Measurements from ENCODE around the gene ARSB.

The ARSB gene

DNA sequence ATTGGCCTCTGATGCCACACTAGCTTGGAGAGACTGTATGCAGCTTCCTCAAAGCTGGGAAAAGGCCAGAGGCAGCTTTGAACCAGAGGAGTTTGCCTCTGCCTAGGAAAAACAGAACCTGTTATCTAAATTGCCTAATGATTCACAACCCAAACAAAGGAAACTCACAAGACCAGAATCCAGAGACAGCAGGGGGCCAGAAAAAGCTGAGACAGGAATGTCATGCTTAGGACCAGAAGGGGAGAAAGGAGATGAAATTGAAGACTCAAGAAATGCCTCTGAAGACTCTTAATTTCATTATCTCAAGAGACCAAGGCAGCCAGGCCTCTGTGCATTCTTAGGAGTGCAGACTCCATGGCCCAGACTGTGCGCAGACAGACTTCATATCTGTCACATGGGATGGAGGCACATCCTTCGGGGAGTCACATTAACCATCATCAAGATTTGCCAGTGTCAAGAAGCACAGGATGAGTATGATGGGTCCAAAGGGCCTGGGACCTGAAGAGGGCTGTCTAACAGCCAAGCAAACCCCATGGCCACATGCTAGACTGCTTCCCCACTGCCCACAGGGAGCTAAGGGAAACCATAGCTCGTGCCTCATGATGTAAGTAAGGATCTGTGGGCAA lies 57.3 kb downstream of the ARSB start:
- no peak overlapping the region for H3K4me3 ChIP-seq (ENCODE audit: low read length, poor library complexity, severe bottlenecking)
- no peaks in the 10 kb centered on the region for H3K79me2 ChIP-seq (ENCODE audit: insufficient read depth, low read length)
- TF ChIP-seq, protein P1, sequence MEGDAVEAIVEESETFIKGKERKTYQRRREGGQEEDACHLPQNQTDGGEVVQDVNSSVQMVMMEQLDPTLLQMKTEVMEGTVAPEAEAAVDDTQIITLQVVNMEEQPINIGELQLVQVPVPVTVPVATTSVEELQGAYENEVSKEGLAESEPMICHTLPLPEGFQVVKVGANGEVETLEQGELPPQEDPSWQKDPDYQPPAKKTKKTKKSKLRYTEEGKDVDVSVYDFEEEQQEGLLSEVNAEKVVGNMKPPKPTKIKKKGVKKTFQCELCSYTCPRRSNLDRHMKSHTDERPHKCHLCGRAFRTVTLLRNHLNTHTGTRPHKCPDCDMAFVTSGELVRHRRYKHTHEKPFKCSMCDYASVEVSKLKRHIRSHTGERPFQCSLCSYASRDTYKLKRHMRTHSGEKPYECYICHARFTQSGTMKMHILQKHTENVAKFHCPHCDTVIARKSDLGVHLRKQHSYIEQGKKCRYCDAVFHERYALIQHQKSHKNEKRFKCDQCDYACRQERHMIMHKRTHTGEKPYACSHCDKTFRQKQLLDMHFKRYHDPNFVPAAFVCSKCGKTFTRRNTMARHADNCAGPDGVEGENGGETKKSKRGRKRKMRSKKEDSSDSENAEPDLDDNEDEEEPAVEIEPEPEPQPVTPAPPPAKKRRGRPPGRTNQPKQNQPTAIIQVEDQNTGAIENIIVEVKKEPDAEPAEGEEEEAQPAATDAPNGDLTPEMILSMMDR (conservative IDR thresholded peaks at IDR 0.05; ENCODE audit: low read length): no peak
- H3K9me2 ChIP-seq (replicated peaks; ENCODE audit: low read depth, low read length): no peaks in the 10 kb centered on the region
- H2AFZ ChIP-seq (ENCODE audit: low read length): no peak overlapping the region
- no peak overlapping the region for H3K9ac ChIP-seq (ENCODE audit: low read depth, low read length, poor library complexity, severe bottlenecking)
- H3K36me3 ChIP-seq (ENCODE audit: insufficient read depth, low read length): no peaks in the 10 kb centered on the region
- no peaks in the 10 kb centered on the region for H3K27me3 ChIP-seq (ENCODE audit: insufficient read depth, low read length, poor library complexity, severe bottlenecking)
- no peak overlapping the region for H3K4me2 ChIP-seq (ENCODE audit: low read depth, low read length, poor library complexity, severe bottlenecking)
- H3F3A ChIP-seq (ENCODE audit: low read depth): no peaks in the 10 kb centered on the region
- no peaks in the 10 kb centered on the region for H3K9me3 ChIP-seq (ENCODE audit: insufficient read depth, low read depth, low read length)
- no peaks in the 10 kb centered on the region for H4K20me1 ChIP-seq (ENCODE audit: insufficient read depth, low read length, poor library complexity, severe bottlenecking)
- H3K4me1 ChIP-seq (ENCODE audit: insufficient read depth, low read length, poor library complexity, severe bottlenecking): no peaks in the 10 kb centered on the region

DNA sequence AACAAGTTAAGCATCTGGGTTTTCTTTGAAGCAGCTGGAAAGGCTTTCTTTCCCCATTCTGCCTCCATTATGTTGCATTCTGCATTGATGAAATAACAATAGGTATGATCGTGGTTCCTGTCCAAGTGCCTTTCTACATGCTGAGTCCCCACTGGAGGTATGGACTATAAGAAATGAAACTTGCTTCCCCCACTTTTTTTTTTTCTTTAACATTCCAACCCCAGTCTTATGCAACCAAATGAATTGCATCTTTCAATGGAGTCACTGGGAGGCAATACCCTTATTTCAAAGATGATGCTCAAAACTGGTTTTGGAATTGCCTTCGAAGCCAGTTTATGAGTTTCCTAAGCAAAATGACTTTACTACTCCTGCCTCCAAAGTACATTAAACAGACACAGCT lies 58.9 kb downstream of the ARSB start:
- no peak overlapping the region for H3K4me2 ChIP-seq (ENCODE audit: low read depth, low read length, poor library complexity, severe bottlenecking)
- H3K4me1 ChIP-seq (ENCODE audit: insufficient read depth, low read length, poor library complexity, severe bottlenecking): no peaks in the 10 kb centered on the region
- H3K4me3 ChIP-seq (ENCODE audit: low read length, poor library complexity, severe bottlenecking): no peak overlapping the region
- no peaks in the 10 kb centered on the region for H3K27me3 ChIP-seq (ENCODE audit: insufficient read depth, low read length, poor library complexity, severe bottlenecking)
- H2AFZ ChIP-seq (ENCODE audit: low read length): no peak overlapping the region
- no peaks in the 10 kb centered on the region for H3K36me3 ChIP-seq (ENCODE audit: insufficient read depth, low read length)
- H3K9me3 ChIP-seq (ENCODE audit: insufficient read depth, low read depth, low read length): no peaks in the 10 kb centered on the region
- no peaks in the 10 kb centered on the region for H3K79me2 ChIP-seq (ENCODE audit: insufficient read depth, low read length)
- no peaks in the 10 kb centered on the region for H3K9me2 ChIP-seq (replicated peaks; ENCODE audit: low read depth, low read length)
- H4K20me1 ChIP-seq (ENCODE audit: insufficient read depth, low read length, poor library complexity, severe bottlenecking): no peaks in the 10 kb centered on the region
- no peaks in the 10 kb centered on the region for H3F3A ChIP-seq (ENCODE audit: low read depth)
- TF ChIP-seq, protein P1 (conservative IDR thresholded peaks at IDR 0.05; ENCODE audit: low read length): no peak
- no peak for TF ChIP-seq EZH2phosphoT487 (IDR thresholded peaks at IDR 0.05; ENCODE audit: borderline replicate concordance)
- no peak overlapping the region for H3K9ac ChIP-seq (ENCODE audit: low read depth, low read length, poor library complexity, severe bottlenecking)

DNA sequence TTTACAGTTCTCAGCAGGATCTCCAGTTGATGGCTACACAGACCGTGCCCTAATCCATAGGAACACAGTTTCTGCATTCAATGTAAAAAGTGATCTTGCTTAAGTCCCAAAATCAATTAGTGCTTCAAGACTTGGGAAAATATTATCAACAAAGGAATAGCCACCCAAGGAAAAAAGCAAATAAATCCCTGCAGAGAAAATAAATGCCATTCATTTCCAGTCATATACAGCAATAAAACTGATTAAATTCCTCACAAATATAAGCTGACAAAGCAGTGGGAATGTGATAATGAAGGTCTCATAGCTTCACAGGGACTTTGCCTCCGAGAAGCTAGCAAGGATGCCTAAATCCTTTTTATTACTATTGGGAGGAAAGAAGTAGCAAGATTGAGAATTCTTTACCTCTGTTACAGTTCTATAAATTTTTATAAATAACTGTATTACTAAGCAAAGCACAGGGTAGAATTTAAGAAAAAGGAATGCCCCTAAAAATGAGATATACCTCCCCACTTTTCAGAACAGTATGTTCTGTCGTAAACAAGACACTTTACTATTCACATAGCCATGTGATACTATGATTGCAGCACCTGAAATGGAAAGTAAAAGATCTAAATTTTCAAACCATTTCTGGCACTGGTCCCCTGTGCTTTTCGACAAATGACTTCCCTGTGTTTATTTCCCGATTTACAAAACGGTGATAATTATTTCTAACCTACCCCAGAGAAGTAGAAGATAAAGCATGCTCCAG lies 59.8 kb downstream of the ARSB start:
- H3K9ac ChIP-seq (ENCODE audit: low read depth, low read length, poor library complexity, severe bottlenecking): no peak overlapping the region
- TF ChIP-seq, protein P1 (conservative IDR thresholded peaks at IDR 0.05; ENCODE audit: low read length): no peak
- no peak overlapping the region for H3K4me3 ChIP-seq (ENCODE audit: low read length, poor library complexity, severe bottlenecking)
- no peaks in the 10 kb centered on the region for H3K36me3 ChIP-seq (ENCODE audit: insufficient read depth, low read length)
- no peak overlapping the region for H2AFZ ChIP-seq (ENCODE audit: low read length)
- no peaks in the 10 kb centered on the region for H3K79me2 ChIP-seq (ENCODE audit: insufficient read depth, low read length)
- H3K9me2 ChIP-seq (replicated peaks; ENCODE audit: low read depth, low read length): no peaks in the 10 kb centered on the region
- no peak overlapping the region for H3K4me2 ChIP-seq (ENCODE audit: low read depth, low read length, poor library complexity, severe bottlenecking)
- H3K4me1 ChIP-seq (ENCODE audit: insufficient read depth, low read length, poor library complexity, severe bottlenecking): no peaks in the 10 kb centered on the region
- no peaks in the 10 kb centered on the region for H3K27me3 ChIP-seq (ENCODE audit: insufficient read depth, low read length, poor library complexity, severe bottlenecking)
- H3K9me3 ChIP-seq (ENCODE audit: insufficient read depth, low read depth, low read length): no peaks in the 10 kb centered on the region
- no peaks in the 10 kb centered on the region for H4K20me1 ChIP-seq (ENCODE audit: insufficient read depth, low read length, poor library complexity, severe bottlenecking)
- no peaks in the 10 kb centered on the region for H3F3A ChIP-seq (ENCODE audit: low read depth)
